A549 (cell line): Measurements from ENCODE around the gene ZHX3.

Experiments
- CBX2 ChIP-seq: fragments of 200-600 bp; sonication (generic); IDR thresholded peaks from 2 replicates; pipeline ENCODE4 v1.6.1; 2016; ENCODE audit warnings: low read depth, mild to moderate bottlenecking, borderline replicate concordance
- CTCF ChIP-seq: fragments of >200 bp; sonication (Bioruptor Twin); formaldehyde crosslinking; IDR thresholded peaks from 3 replicates; pipeline ENCODE4 v1.5.1; 2016
- MAX ChIP-seq: IDR thresholded peaks from 2 replicates; pipeline ENCODE4 v1.6.1; 2012
- POLR2A ChIP-seq: IDR thresholded peaks from 2 replicates; pipeline ENCODE4 v1.6.1; 2012; ENCODE audit warnings: mild to moderate bottlenecking, low read length
- REST ChIP-seq: fragments of 200-600 bp; sonication (generic); IDR thresholded peaks from 2 replicates; pipeline ENCODE4 v1.6.1; 2016; ENCODE audit warnings: antibody characterized with exemption, mild to moderate bottlenecking, moderate library complexity

GRCh38 chr20:41200446-41201202, 116.9 kb downstream of the ZHX3 start:
- TF ChIP-seq REST: no peak
- TF ChIP-seq CTCF: no peak
- no peak for TF ChIP-seq POLR2A
- TF ChIP-seq CBX2: no peak
- TF ChIP-seq MAX: no peak
